HepG2 (cell line): ENCODE data around the gene OGA. TPM values are rescaled to one million over a fixed set of nuclear protein-coding genes. Genes with fewer than 3 reads are reported as not detected.

ENCODE experiments used
- ATAC-seq: fragments of 200-7000 bp; cut with Tn5 transposase; 3 replicates; pipeline ENCODE4 v1.9.1; 2020; ENCODE audit warnings: mild to moderate bottlenecking, moderate library complexity
- BruUV-seq: library from RNA; stranded (reverse); fragments of 400-500 nt; replicated peaks from 2 replicates; lab custom pipeline; 2021; lab: Mats Ljungman, UMichigan
- CTCF ChIA-PET: fragments of 300-600 bp; formaldehyde crosslinking; extraction: SDS; loops from one replicate; lab custom pipeline; 2021; ENCODE audit warnings: low total read pairs, inconsistent platforms, low intra/inter-chr PET ratio; lab: Yijun Ruan, JAX
- POLR2A ChIA-PET: fragments of 350-600 bp; sonication (Branson Sonifier 250); formaldehyde crosslinking; loops from one replicate; lab custom pipeline; 2020; ENCODE audit warnings: antibody characterized with exemption, inconsistent platforms; lab: Yijun Ruan, JAX
- DNase-seq: peaks from one replicate; pipeline ENCODE4 v3.0.0-alpha.2; 2015; ENCODE audit warnings: low spot score
- FAIRE-seq: peaks from 3 replicates; lab custom pipeline; 2011; peaks lifted over from hg19 to GRCh38; lab: Jason Lieb, UNC
- H2AFZ ChIP-seq: one replicate; pipeline ENCODE4 v1.6.1; 2011; ENCODE audit warnings: low read length, inconsistent platforms
- H3K27ac ChIP-seq: fragments of 300-600 bp; 3 replicates; pipeline ENCODE4 v1.8.0; 2011; ENCODE audit warnings: mixed run types, mild to moderate bottlenecking, mixed read lengths, low read length, inconsistent platforms; ENCODE audit not compliant: insufficient read depth; ENCODE audit errors: extremely low read length
- H3K27me3 ChIP-seq, 2 experiments: fragments of 200-600 bp in 1 of 2; 2 replicates in 1 of 2; 3 replicates in 1 of 2; pipeline versions ENCODE4 v1.6.0 to v1.8.0; 2011; ENCODE audit warnings: low read length in 2 of 2, mild to moderate bottlenecking in 2 of 2, moderate library complexity in 2 of 2, inconsistent platforms in 1 of 2; ENCODE audit not compliant: insufficient read depth in 2 of 2, control insufficient read depth in 1 of 2
- H3K36me3 ChIP-seq, 2 experiments: fragments of 200-600 bp in 1 of 2; replicated peaks in 1 of 2; 2 replicates in 1 of 2; 3 replicates in 1 of 2; pipeline versions ENCODE4 v1.5.1 to v1.8.0; 2011; ENCODE audit warnings: low read length in 2 of 2, inconsistent platforms in 1 of 2; ENCODE audit not compliant: insufficient read depth in 2 of 2, control insufficient read depth in 1 of 2
- H3K4me1 ChIP-seq: 2 replicates; pipeline ENCODE4 v1.5.1; 2012; ENCODE audit warnings: low read length, inconsistent platforms; ENCODE audit not compliant: insufficient read depth
- H3K4me2 ChIP-seq: 2 replicates; pipeline ENCODE4 v1.6.0; 2011; ENCODE audit warnings: low read depth, low read length, inconsistent platforms
- H3K4me3 ChIP-seq, 3 experiments: fragments of 200-600 bp in 1 of 3; sonication (generic), shearing (Covaris generic) in 1 of 3; replicated peaks in 1 of 3; 2 replicates each; pipeline ENCODE4 v1.5.1; 2011 to 2016; ENCODE audit warnings: low read length in 3 of 3, inconsistent platforms in 2 of 3, low read depth in 2 of 3, mild to moderate bottlenecking in 2 of 3, control low read depth in 1 of 3, mixed read lengths in 1 of 3; ENCODE audit not compliant: insufficient read depth in 1 of 3
- H3K79me2 ChIP-seq: one replicate; pipeline ENCODE4 v1.6.1; 2011; ENCODE audit warnings: low read length, inconsistent platforms; ENCODE audit not compliant: insufficient read depth
- H3K9ac ChIP-seq: 2 replicates; pipeline ENCODE4 v1.6.0; 2011; ENCODE audit warnings: mild to moderate bottlenecking, low read depth, low read length, inconsistent platforms; ENCODE audit not compliant: insufficient read depth
- H3K9me3 ChIP-seq: 2 replicates; pipeline ENCODE4 v1.5.1; 2012; ENCODE audit warnings: mild to moderate bottlenecking, low read length
- H4K20me1 ChIP-seq: 2 replicates; pipeline ENCODE4 v1.6.0; 2011; ENCODE audit warnings: inconsistent platforms, mild to moderate bottlenecking, low read length, moderate library complexity; ENCODE audit not compliant: insufficient read depth
- AFF4 ChIP-seq: sonication (generic); formaldehyde crosslinking; IDR thresholded peaks from 2 replicates; pipeline ENCODE4 v1.4.0; 2020; ENCODE audit warnings: missing genetic modification reagents
- ASH2L ChIP-seq: fragments of 300-600, 200-600 bp; sonication (generic); IDR thresholded peaks from 2 replicates; pipeline ENCODE4 v1.7.0; 2017; ENCODE audit warnings: low read depth, mild to moderate bottlenecking, moderate library complexity, mixed read lengths, low read length; ENCODE audit not compliant: insufficient read length
- BATF2 ChIP-seq: sonication (generic); formaldehyde crosslinking; IDR thresholded peaks from 2 replicates; pipeline ENCODE4 v1.8.0; 2022; ENCODE audit warnings: mild to moderate bottlenecking, missing genetic modification reagents, moderate library complexity
- ETV5 ChIP-seq: IDR thresholded peaks from 2 replicates; pipeline ENCODE4 v1.6.1; 2018; ENCODE audit warnings: missing biosample characterization, missing genetic modification reagents, inconsistent platforms, borderline replicate concordance
- HOXA3 ChIP-seq: sonication (generic); formaldehyde crosslinking; IDR thresholded peaks from 2 replicates; pipeline ENCODE4 v1.5.0; 2020; ENCODE audit warnings: missing genetic modification reagents
- JUN ChIP-seq: sonication (generic); formaldehyde crosslinking; IDR thresholded peaks from 2 replicates; pipeline ENCODE4 v1.4.0; 2020; ENCODE audit warnings: mild to moderate bottlenecking, missing genetic modification reagents
- MXD3 ChIP-seq: IDR thresholded peaks from 2 replicates; pipeline ENCODE4 v1.6.1; 2016; ENCODE audit warnings: mild to moderate bottlenecking, missing biosample characterization, missing genetic modification reagents
- NBN ChIP-seq: fragments of 450-650 bp; conservative IDR thresholded peaks from 2 replicates; pipeline ENCODE4 v1.6.1; 2017
- NFYC ChIP-seq: IDR thresholded peaks from 2 replicates; pipeline ENCODE4 v1.6.1; 2016; ENCODE audit warnings: missing genetic modification reagents, missing compliant biosample characterization
- PRPF4 ChIP-seq: fragments of 200-400 bp; formaldehyde crosslinking; IDR thresholded peaks from 2 replicates; pipeline ENCODE4 v1.6.1; 2016; ENCODE audit warnings: low read length, low read depth; ENCODE audit not compliant: poor library complexity, severe bottlenecking
- SRF ChIP-seq: IDR thresholded peaks from 2 replicates; pipeline ENCODE4 v1.6.1; 2011; ENCODE audit warnings: mild to moderate bottlenecking, low read depth, low read length, moderate library complexity
- SRSF9 ChIP-seq: fragments of 200-400 bp; formaldehyde crosslinking; IDR thresholded peaks from 2 replicates; pipeline ENCODE4 v1.6.1; 2018; ENCODE audit warnings: borderline replicate concordance, mild to moderate bottlenecking, low read depth, low read length; ENCODE audit not compliant: insufficient read depth, poor library complexity, severe bottlenecking
- ZBTB44 ChIP-seq: sonication (generic); formaldehyde crosslinking; IDR thresholded peaks from 2 replicates; pipeline ENCODE4 v1.4.0; 2020; ENCODE audit warnings: missing genetic modification reagents
- ZNF225 ChIP-seq: sonication (generic); formaldehyde crosslinking; IDR thresholded peaks from 2 replicates; pipeline ENCODE4 v1.4.0; 2020; ENCODE audit warnings: mild to moderate bottlenecking, missing genetic modification reagents
- ZNF232 ChIP-seq: sonication (generic); formaldehyde crosslinking; IDR thresholded peaks from 2 replicates; pipeline ENCODE4 v1.4.0; 2020; ENCODE audit warnings: missing genetic modification reagents, borderline replicate concordance
- ZNF34 ChIP-seq: sonication (generic); formaldehyde crosslinking; IDR thresholded peaks from 2 replicates; pipeline ENCODE4 v1.4.0; 2020; ENCODE audit warnings: mild to moderate bottlenecking, missing genetic modification reagents, borderline replicate concordance
- ZNF510 ChIP-seq: sonication (generic); formaldehyde crosslinking; IDR thresholded peaks from 2 replicates; pipeline ENCODE4 v1.4.0; 2020; ENCODE audit warnings: low read depth, mild to moderate bottlenecking, missing genetic modification reagents
- ZNF570 ChIP-seq: sonication (generic); formaldehyde crosslinking; IDR thresholded peaks from 2 replicates; pipeline ENCODE4 v1.4.0; 2020; ENCODE audit warnings: mild to moderate bottlenecking, missing genetic modification reagents, borderline replicate concordance
- WGBS: methylation state at CpG from one replicate; pipeline ENCODE4 v1.1.6; 2017; ENCODE audit warnings: low lambda C conversion rate; 5-methylcytosine and 5-hydroxymethylcytosine counted together
- in situ Hi-C: cut with HindIII; loops from 2 replicates; pipeline ENCODE4 v1.10.0; 2017; ENCODE audit warnings: low pct_unique_long_range_greater_than_20kb; ENCODE audit not compliant: extremely low pct_ligation_motif_present
- intact Hi-C: fragments of 100-400 bp; cut with micrococcal nuclease; formaldehyde crosslinking; loops from one replicate; pipeline ENCODE4 v1.10.0; 2022; ENCODE audit not compliant: unreplicated experiment
- polyA plus RNA-seq, 8 experiments: library from polyadenylated mRNA; depleted of rRNA in 3 of 8; stranded (reverse) in 7 of 8; unstranded in 1 of 8; fragments of >200 nt; fragmentation: Illumina TruSeq in 4 of 8; extraction: Trizol in 4 of 8; gene quantifications; 2 replicates each; pipeline versions ENCODE4 v1.2.1 to v1.2.3, GENCODE V29; 2011 to 2016; ENCODE audit warnings: low read depth in 4 of 8, missing spikeins in 1 of 8, mixed read lengths in 1 of 8; ENCODE audit not compliant: insufficient read depth in 1 of 8
- total RNA-seq, 5 experiments: library from RNA; depleted of rRNA; stranded (reverse); fragments of >200 nt; fragmentation: Illumina TruSeq; extraction: Trizol; gene quantifications; 2 replicates each; pipeline ENCODE4 v1.2.3, GENCODE V29; 2016; ENCODE audit warnings: low read depth in 1 of 5

Gene OGA
- total and polyA plus RNA-seq, 2 of the 13 experiments (the other 11 are each of a cell fraction or from before 2014, with no cell fraction given) = 33.2 to 39.8 TPM

GRCh38 chr10:101830322-101831168, 12.3 kb upstream of the OGA start:
- H3K36me3 ChIP-seq = 0 out of 5 replicates have a peak, but pooled peaks cover 0 to 4% of the 10 kb centered on the region in 2 experiments
- in situ Hi-C loops = no loop called here
- no peak; the same call in 2 of the 3 replicates for ATAC-seq
- no peaks in the 10 kb centered on the region for H3K4me1 ChIP-seq
- CTCF ChIA-PET = no interaction called here
- no peak for DNase-seq
- H3K79me2 ChIP-seq = no peaks in the 10 kb centered on the region
- intact Hi-C loops = no loop called here
- H3K9ac ChIP-seq = no peak overlapping the region
- H3K9me3 ChIP-seq = no peaks in the 10 kb centered on the region
- 91% methylated on average over 34 of the region's 56 CpGs for WGBS
- H2AFZ ChIP-seq = no peak overlapping the region
- H3K27me3 ChIP-seq = no peaks in the 10 kb centered on the region
- POLR2A ChIA-PET = no interaction called here
- H3K27ac ChIP-seq = no peak overlapping the region
- no TSS peak for BruUV-seq
- FAIRE-seq = no peak
- no peak overlapping the region for H3K4me3 ChIP-seq
- H4K20me1 ChIP-seq = no peaks in the 10 kb centered on the region
- H3K4me2 ChIP-seq = no peak overlapping the region
- TF ChIP-seq SRSF9 (no peak), BATF2 (no peak), NBN (no peak), ZNF34 (no peak), MXD3 (CRISPR knock-in tag) (no peak), HOXA3 (CRISPR knock-in tag) (no peak), PRPF4 (no peak), ZNF570 (CRISPR knock-in tag) (no peak), ZNF232 (CRISPR knock-in tag) (no peak), ETV5 (CRISPR knock-in tag) (no peak), NFYC (CRISPR knock-in tag) (no peak), AFF4 (CRISPR knock-in tag) (no peak), ASH2L (no peak), ZNF510 (CRISPR knock-in tag) (no peak), SRF (no peak), JUN (CRISPR knock-in tag) (no peak), ZNF225 (CRISPR knock-in tag) (no peak), ZBTB44 (CRISPR knock-in tag) (no peak)
